HepG2 (cell line): ENCODE measurements around the gene ENTPD7. TPM values are rescaled to one million over a fixed set of nuclear protein-coding genes. Genes with fewer than 3 reads are reported as not detected.

Source experiments
- ARNTL ChIP-seq: sonication (generic); formaldehyde crosslinking; IDR thresholded peaks from 2 replicates; pipeline ENCODE4 v1.4.0; 2020; ENCODE audit warnings: mild to moderate bottlenecking, missing genetic modification reagents
- GATAD2A ChIP-seq: IDR thresholded peaks from 2 replicates; pipeline ENCODE4 v1.6.1; 2016
- HNF4A ChIP-seq: sonication (generic); formaldehyde crosslinking; IDR thresholded peaks from 2 replicates; pipeline ENCODE4 v1.4.0; 2020; ENCODE audit warnings: missing genetic modification reagents
- IRF2 ChIP-seq: IDR thresholded peaks from 2 replicates; pipeline ENCODE4 v1.6.1; 2018; ENCODE audit warnings: missing genetic modification reagents, missing compliant biosample characterization
- KAT8 ChIP-seq: IDR thresholded peaks from 2 replicates; pipeline ENCODE4 v1.6.1; 2016; ENCODE audit warnings: missing genetic modification reagents, missing compliant biosample characterization
- ZMYM3 ChIP-seq: sonication (generic); formaldehyde crosslinking; IDR thresholded peaks from 2 replicates; pipeline ENCODE4 v1.5.1; 2020; ENCODE audit warnings: mild to moderate bottlenecking, missing genetic modification reagents
- ZNF224 ChIP-seq: sonication (generic); formaldehyde crosslinking; IDR thresholded peaks from 2 replicates; pipeline ENCODE4 v1.5.0; 2020; ENCODE audit warnings: mild to moderate bottlenecking, missing genetic modification reagents
- ZNF232 ChIP-seq: sonication (generic); formaldehyde crosslinking; IDR thresholded peaks from 2 replicates; pipeline ENCODE4 v1.4.0; 2020; ENCODE audit warnings: missing genetic modification reagents, borderline replicate concordance
- ZNF317 ChIP-seq: sonication (generic); formaldehyde crosslinking; IDR thresholded peaks from 2 replicates; pipeline ENCODE4 v1.5.0; 2020; ENCODE audit warnings: mild to moderate bottlenecking, missing genetic modification reagents
- ZNF335 ChIP-seq: sonication (generic); formaldehyde crosslinking; IDR thresholded peaks from 2 replicates; pipeline ENCODE4 v1.4.0; 2020; ENCODE audit warnings: missing genetic modification reagents
- ZNF773 ChIP-seq: sonication (generic); formaldehyde crosslinking; IDR thresholded peaks from 2 replicates; pipeline ENCODE4 v1.4.0; 2020; ENCODE audit warnings: missing genetic modification reagents, borderline replicate concordance
- ZNF790 ChIP-seq: sonication (generic); formaldehyde crosslinking; IDR thresholded peaks from 2 replicates; pipeline ENCODE4 v1.8.0; 2022; ENCODE audit warnings: missing genetic modification reagents, mild to moderate bottlenecking, borderline replicate concordance
- ZNF792 ChIP-seq: IDR thresholded peaks from 2 replicates; pipeline ENCODE4 v1.6.1; 2016
- polyA plus RNA-seq, 8 experiments: library from polyadenylated mRNA; depleted of rRNA in 3 of 8; stranded (reverse) in 7 of 8; unstranded in 1 of 8; fragments of >200 nt; fragmentation: Illumina TruSeq in 4 of 8; extraction: Trizol in 4 of 8; gene quantifications; 2 replicates each; pipeline versions ENCODE4 v1.2.1 to v1.2.3, GENCODE V29; 2011 to 2016; ENCODE audit warnings: low read depth in 4 of 8, missing spikeins in 1 of 8, mixed read lengths in 1 of 8; ENCODE audit not compliant: insufficient read depth in 1 of 8
- total RNA-seq, 5 experiments: library from RNA; depleted of rRNA; stranded (reverse); fragments of >200 nt; fragmentation: Illumina TruSeq; extraction: Trizol; gene quantifications; 2 replicates each; pipeline ENCODE4 v1.2.3, GENCODE V29; 2016; ENCODE audit warnings: low read depth in 1 of 5
- TF ChIP-seq, protein P1 (sequence below): sonication (generic); formaldehyde crosslinking; IDR thresholded peaks from 2 replicates; pipeline ENCODE4 v1.5.0; 2020; ENCODE audit warnings: mild to moderate bottlenecking, missing genetic modification reagents, borderline replicate concordance
- TF ChIP-seq, protein P2 (sequence below): IDR thresholded peaks from 2 replicates; pipeline ENCODE4 v1.6.1; 2016; ENCODE audit warnings: mild to moderate bottlenecking
- TF ChIP-seq, protein P3 (sequence below): sonication (generic); formaldehyde crosslinking; IDR thresholded peaks from 2 replicates; pipeline ENCODE4 v1.8.0; 2022; ENCODE audit warnings: mild to moderate bottlenecking, missing genetic modification reagents, moderate library complexity
- TF ChIP-seq, protein P4 (sequence below): fragments of 450-650 bp; IDR thresholded peaks from 2 replicates; pipeline ENCODE4 v1.6.1; 2016
- TF ChIP-seq, protein P5 (sequence below), 2 experiments: fragments of 450-650 bp in 1 of 2; sonication (generic) in 1 of 2; formaldehyde crosslinking; IDR thresholded peaks; 2 replicates each; pipeline versions ENCODE4 v1.5.0 to v1.8.0; 2020 to 2022; ENCODE audit warnings: mild to moderate bottlenecking in 1 of 2, missing genetic modification reagents in 1 of 2
- TF ChIP-seq, protein P6 (sequence below): sonication (generic); formaldehyde crosslinking; IDR thresholded peaks from 2 replicates; pipeline ENCODE4 v1.5.1; 2020; ENCODE audit warnings: missing genetic modification reagents, mild to moderate bottlenecking, borderline replicate concordance

The ENTPD7 gene
- total and polyA plus RNA-seq, 2 of the 13 experiments (the other 11 are each of a cell fraction or from before 2014, with no cell fraction given): 7.6 to 36.5 TPM

DNA sequence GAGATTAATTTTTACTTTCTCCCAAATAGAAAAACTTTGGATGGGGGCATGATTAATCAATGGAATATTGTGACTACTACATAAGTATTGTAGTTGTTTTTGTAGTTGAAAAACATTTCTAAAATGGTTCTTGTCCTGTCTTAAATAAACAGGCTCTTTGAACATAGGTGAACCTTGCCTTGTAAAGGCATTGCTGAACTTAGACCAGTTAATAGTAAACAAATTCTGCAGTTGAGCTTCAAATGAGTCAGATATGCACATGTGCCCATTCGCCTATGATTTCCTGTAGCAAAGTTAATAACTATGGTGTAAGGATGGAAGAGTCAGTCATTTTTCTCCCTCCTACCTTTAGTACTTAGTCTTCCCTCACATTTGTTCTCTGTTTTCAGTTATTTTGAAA lies 95.4 kb downstream of the ENTPD7 start (continued):
- TF ChIP-seq, protein P1, sequence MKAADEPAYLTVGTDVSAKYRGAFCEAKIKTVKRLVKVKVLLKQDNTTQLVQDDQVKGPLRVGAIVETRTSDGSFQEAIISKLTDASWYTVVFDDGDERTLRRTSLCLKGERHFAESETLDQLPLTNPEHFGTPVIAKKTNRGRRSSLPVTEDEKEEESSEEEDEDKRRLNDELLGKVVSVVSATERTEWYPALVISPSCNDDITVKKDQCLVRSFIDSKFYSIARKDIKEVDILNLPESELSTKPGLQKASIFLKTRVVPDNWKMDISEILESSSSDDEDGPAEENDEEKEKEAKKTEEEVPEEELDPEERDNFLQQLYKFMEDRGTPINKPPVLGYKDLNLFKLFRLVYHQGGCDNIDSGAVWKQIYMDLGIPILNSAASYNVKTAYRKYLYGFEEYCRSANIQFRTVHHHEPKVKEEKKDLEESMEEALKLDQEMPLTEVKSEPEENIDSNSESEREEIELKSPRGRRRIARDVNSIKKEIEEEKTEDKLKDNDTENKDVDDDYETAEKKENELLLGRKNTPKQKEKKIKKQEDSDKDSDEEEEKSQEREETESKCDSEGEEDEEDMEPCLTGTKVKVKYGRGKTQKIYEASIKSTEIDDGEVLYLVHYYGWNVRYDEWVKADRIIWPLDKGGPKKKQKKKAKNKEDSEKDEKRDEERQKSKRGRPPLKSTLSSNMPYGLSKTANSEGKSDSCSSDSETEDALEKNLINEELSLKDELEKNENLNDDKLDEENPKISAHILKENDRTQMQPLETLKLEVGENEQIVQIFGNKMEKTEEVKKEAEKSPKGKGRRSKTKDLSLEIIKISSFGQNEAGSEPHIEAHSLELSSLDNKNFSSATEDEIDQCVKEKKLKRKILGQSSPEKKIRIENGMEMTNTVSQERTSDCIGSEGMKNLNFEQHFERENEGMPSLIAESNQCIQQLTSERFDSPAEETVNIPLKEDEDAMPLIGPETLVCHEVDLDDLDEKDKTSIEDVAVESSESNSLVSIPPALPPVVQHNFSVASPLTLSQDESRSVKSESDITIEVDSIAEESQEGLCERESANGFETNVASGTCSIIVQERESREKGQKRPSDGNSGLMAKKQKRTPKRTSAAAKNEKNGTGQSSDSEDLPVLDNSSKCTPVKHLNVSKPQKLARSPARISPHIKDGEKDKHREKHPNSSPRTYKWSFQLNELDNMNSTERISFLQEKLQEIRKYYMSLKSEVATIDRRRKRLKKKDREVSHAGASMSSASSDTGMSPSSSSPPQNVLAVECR (CRISPR knock-in tag): no peak; the same call in 1 of the 2 replicates
- TF ChIP-seq, protein P2, sequence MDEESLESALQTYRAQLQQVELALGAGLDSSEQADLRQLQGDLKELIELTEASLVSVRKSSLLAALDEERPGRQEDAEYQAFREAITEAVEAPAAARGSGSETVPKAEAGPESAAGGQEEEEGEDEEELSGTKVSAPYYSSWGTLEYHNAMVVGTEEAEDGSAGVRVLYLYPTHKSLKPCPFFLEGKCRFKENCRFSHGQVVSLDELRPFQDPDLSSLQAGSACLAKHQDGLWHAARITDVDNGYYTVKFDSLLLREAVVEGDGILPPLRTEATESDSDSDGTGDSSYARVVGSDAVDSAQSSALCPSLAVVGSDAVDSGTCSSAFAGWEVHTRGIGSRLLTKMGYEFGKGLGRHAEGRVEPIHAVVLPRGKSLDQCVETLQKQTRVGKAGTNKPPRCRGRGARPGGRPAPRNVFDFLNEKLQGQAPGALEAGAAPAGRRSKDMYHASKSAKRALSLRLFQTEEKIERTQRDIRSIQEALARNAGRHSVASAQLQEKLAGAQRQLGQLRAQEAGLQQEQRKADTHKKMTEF (CRISPR knock-in tag): peak; percentile 72
- TF ChIP-seq ZNF790 (CRISPR knock-in tag) (no peak), ZNF232 (CRISPR knock-in tag) (0 out of 2 replicates have a peak, but pooled peaks have one; percentile 33), GATAD2A (CRISPR knock-in tag) (peak; percentile 94), ZNF773 (no peak), ZNF335 (no peak), ZMYM3 (CRISPR knock-in tag) (peak; percentile 72), KAT8 (CRISPR knock-in tag) (peak; percentile 50; the same call in 1 of the 2 replicates), ZNF792 (0 out of 2 replicates have a peak, but pooled peaks have one; percentile 26), ZNF224 (no peak), HNF4A (CRISPR knock-in tag) (peak; percentile 88), ZNF317 (0 out of 2 replicates have a peak, but pooled peaks have one; percentile 38), ARNTL (CRISPR knock-in tag) (peak; percentile 58; the same call in 1 of the 2 replicates), IRF2 (CRISPR knock-in tag) (peak; percentile 28; the same call in 1 of the 2 replicates)
- TF ChIP-seq, protein P3, sequence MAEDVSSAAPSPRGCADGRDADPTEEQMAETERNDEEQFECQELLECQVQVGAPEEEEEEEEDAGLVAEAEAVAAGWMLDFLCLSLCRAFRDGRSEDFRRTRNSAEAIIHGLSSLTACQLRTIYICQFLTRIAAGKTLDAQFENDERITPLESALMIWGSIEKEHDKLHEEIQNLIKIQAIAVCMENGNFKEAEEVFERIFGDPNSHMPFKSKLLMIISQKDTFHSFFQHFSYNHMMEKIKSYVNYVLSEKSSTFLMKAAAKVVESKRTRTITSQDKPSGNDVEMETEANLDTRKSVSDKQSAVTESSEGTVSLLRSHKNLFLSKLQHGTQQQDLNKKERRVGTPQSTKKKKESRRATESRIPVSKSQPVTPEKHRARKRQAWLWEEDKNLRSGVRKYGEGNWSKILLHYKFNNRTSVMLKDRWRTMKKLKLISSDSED (CRISPR knock-in tag): no peak
- TF ChIP-seq, protein P4, sequence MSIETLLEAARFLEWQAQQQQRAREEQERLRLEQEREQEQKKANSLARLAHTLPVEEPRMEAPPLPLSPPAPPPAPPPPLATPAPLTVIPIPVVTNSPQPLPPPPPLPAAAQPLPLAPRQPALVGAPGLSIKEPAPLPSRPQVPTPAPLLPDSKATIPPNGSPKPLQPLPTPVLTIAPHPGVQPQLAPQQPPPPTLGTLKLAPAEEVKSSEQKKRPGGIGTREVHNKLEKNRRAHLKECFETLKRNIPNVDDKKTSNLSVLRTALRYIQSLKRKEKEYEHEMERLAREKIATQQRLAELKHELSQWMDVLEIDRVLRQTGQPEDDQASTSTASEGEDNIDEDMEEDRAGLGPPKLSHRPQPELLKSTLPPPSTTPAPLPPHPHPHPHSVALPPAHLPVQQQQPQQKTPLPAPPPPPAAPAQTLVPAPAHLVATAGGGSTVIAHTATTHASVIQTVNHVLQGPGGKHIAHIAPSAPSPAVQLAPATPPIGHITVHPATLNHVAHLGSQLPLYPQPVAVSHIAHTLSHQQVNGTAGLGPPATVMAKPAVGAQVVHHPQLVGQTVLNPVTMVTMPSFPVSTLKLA: peak; percentile 65
- TF ChIP-seq, protein P5, sequence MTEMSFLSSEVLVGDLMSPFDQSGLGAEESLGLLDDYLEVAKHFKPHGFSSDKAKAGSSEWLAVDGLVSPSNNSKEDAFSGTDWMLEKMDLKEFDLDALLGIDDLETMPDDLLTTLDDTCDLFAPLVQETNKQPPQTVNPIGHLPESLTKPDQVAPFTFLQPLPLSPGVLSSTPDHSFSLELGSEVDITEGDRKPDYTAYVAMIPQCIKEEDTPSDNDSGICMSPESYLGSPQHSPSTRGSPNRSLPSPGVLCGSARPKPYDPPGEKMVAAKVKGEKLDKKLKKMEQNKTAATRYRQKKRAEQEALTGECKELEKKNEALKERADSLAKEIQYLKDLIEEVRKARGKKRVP (CRISPR knock-in tag; IDR thresholded peaks at IDR 0.05): 0 out of 4 replicates have a peak, but pooled peaks of 1 of the 2 experiments have one; percentile 31
- TF ChIP-seq, protein P6, sequence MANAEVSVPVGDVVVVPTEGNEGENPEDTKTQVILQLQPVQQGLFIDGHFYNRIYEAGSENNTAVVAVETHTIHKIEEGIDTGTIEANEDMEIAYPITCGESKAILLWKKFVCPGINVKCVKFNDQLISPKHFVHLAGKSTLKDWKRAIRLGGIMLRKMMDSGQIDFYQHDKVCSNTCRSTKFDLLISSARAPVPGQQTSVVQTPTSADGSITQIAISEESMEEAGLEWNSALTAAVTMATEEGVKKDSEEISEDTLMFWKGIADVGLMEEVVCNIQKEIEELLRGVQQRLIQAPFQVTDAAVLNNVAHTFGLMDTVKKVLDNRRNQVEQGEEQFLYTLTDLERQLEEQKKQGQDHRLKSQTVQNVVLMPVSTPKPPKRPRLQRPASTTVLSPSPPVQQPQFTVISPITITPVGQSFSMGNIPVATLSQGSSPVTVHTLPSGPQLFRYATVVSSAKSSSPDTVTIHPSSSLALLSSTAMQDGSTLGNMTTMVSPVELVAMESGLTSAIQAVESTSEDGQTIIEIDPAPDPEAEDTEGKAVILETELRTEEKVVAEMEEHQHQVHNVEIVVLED (CRISPR knock-in tag): no peak
